ENCODE results near the gene SGCE.

SGCE gene

DNA sequence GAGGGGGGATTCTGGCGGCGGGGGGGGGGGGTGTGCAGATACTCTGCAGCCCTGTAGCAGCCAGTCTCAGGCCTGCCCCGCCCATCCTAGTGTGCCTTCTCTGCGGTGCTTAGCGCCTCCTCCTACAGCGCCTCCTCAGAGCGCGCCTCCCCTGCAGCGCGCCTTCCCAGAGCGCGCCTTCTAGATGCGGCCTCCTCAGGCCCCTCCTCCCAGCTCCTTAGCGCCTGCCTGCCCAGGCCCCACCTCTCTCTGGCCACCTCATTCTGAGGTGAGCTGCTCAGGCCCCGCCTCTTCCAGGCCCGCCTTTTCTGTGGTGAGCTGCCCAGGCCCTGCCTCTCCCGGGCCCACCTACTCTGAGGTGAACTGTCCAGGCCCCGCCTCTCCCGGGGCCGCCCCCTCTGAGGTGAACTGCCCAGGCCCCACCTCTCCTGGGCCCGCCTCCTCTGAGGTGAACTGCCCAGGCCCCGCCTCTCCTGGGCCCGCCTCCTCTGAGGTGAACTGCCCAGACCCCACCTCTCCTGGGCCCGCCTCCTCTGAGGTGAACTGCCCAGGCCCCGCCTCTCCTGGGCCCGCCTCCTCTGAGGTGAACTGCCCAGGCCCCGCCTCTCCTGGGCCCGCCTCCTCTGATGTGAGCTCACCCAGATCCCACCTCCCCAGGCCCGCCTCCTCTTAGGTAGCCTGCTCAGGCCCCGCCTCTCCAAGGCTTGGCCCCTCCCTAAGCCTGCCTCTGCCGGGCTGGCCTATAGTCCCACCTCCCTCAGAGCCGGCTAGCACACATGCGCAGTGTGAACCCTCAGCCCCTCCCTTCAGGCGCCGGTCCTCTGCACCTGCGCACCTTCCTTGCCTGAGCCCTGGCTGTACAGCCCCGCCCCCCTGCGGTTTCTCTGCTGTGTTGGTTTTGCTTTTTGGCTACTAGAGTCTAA, 2.1 kb upstream of the SGCE start:
- peak; percentile 97 for DNase-seq

- DNase-seq: peak; percentile 68
These were observed 1.2 kb upstream of the SGCE start for GRCh38 chr7:94656925-94657731.

DNA sequence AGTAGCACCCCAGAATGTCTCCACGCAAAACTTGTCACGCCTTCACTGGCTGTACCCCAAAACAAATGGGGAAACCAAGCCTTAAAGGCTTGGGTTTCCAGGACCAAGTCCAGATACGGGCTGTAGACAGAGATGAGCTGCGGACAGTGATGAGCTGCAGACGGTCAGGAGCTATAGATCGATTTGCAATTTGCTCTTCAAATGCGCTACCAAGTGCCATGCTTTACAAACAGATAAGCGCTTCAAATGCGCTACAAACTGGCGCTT, 658 bp upstream of the SGCE start:
- DNase-seq: no peak

DNA sequence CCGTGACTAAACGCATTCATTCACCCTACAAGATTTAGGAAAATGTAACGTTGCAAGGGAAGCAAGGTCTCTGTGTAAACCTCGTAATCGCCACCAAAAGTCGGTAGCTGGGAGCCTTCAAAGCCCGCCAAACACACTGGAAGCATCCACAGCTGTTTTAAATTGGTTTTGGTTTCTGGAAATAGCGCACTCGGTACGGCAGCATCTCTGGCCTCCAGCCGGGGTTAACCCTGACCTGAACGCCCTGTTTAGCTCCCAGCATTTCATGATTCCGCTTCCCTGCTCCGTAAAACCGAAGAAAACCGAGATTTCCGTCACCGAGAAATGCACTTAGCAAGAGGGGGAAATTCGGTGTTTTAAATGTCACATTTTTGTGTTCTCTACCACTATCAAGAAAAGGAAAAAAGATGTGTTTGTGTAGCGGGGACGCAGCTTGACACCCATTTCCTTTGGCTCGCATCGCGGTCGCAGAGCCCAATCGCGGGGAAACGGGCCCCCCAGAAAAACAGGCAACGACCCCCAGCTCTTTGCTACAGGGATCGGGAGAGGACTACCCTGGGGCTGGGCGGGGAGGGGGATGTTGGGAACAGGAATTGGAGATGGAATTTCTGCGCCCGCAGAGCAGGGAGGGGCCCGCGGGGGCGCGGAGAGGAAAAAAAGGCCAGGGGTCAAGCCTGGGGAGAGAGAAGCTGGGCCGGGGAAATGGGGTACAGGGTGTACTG, 646 bp downstream of the SGCE start:
- no peak for DNase-seq

GRCh38 chr7:94654783-94655125, 1.2 kb downstream of the SGCE start:
- no peak for DNase-seq

GRCh38 chr7:94650147-94651051, 5.5 kb downstream of the SGCE start:
- no peak for DNase-seq

DNA sequence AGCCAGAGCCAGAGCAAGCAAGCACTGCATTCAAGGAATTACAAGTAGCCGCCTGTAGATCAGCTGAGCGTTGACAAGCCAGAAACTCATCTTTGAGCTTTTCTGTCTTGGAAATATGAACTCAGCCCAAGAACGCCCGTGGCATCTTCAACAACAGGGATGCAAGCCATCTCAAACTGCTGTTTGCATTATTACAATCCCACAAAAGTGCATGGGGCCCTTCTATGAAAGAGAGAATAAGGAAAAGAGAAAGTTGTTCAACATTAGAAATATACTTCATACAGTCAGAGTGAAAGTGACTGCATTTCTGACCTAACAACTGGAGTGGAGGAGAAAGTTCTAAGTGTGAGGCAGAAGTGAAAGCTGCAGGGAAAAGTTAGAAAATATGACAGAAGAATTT, 6.5 kb downstream of the SGCE start:
- DNase-seq: no peak

DNA sequence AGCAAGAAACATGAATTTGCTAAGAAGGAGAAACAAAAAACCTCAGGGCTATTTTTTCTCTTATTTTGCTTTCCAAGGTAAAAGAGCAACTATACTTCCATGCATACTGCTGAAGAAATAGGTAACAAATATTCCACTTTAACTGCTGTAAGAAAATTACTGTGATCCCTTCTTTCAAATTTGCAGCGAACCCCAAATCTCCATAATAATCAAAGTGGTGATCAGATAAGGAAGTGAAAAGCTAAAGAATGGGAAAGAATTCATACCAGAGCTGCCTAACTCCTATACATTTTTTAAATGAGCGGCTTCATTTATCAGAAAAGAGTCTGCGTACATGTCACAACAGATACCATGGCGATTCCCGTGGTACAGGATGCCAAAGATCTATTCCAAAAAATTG, 7.2 kb downstream of the SGCE start:
- DNase-seq: no peak

GRCh38 chr7:94647295-94647694, 8.6 kb downstream of the SGCE start:
- DNase-seq: no peak

DNA sequence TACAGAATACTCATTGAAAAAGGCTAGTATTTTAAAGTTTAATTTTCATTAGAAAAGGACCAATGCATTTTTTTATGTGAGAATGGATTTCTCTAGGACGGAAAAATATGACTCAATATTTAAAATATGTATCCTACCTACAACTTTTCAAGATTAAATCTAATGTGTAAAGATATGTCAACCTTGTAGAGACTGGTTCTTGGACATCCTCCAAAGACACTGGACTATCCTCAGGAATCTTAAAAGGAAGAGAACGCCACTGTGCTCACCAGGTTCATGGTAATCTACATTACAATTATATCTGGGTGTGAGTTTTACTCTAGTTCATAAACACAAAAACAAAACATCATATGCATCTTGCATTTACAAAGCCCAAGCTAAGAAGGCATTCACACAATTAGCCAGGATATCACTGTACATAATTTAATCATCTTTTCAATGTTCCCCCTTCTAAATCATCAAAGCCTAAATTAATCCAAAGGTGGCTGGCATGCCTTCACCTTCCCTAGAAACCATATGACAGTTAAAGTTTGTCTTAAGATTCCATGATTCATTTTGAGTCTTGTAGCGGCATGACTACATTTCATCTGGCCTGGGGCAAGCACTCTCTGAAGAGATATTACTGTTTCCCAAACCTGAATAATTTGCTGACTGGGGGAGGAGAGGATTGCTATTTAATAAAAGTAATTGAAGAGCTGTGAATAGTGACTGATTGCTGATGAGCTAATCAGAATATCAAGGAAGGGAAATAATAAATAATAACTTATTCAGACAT, 12.0 kb downstream of the SGCE start:
- DNase-seq: no peak

DNA sequence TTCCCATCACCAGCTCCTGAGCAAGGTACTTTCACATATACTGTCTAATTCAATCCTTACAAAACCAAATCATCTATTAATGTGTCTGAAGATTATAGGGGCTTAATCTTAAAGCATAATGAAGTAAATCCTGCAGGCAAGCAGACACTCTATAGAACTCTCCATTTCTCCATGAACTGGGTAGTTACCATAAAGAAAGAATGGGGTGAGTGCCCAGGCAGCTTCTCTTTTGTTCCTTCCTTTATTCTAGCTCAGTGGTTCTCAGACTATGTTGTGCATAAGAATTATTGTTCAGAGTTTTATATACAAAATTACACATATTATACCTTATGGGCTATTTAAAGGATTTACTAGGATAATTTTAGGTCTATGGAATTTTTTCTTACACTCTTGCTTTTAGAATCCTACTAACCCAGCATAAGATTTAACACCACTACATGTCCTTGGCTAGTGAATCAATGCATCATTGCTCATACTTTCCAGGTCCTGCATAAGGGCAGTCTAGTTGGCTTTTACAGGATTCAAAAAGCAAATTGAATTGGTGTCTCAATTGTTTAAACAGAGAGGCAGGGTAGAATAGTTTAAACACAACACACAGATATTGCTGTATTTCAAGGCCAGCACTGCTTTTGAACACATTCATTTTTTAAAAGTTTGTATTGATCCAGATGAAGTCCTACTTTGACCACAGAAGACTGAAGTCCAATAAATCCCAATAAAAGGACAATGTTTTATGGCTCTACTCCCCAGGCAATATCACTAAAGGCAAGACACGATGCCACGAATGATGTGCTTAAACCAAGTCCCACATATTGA, 12.9 kb downstream of the SGCE start:
- no peak for DNase-seq

GRCh38 chr7:94639384-94639783, 16.5 kb downstream of the SGCE start:
- DNase-seq: no peak

DNA sequence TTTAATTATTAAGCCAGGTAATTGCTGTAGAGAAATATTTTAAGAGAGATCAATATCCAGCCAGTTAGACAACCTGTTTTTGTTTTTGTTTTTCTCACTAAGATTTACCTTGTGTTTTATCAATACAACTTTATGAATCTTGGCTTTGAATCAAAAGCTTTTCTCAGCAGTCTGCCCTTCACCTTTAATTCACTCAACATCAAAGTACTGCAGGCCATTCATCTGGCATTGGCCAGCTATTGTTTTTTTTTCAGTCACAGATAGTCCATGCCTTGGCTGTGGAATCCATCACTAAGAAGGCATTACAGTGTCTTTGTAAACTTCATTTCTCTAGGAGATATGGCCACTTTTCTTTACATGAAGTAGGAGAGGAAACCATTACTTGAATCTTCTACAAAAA, 20.2 kb downstream of the SGCE start:
- DNase-seq: no peak

- DNase-seq: no peak
These were observed 21.4 kb downstream of the SGCE start for GRCh38 chr7:94634502-94634901.

- DNase-seq: no peak
These were observed 22.2 kb downstream of the SGCE start for GRCh38 chr7:94633687-94634086.

- no peak for DNase-seq
These were observed 23.0 kb downstream of the SGCE start for GRCh38 chr7:94633014-94633341.

DNA sequence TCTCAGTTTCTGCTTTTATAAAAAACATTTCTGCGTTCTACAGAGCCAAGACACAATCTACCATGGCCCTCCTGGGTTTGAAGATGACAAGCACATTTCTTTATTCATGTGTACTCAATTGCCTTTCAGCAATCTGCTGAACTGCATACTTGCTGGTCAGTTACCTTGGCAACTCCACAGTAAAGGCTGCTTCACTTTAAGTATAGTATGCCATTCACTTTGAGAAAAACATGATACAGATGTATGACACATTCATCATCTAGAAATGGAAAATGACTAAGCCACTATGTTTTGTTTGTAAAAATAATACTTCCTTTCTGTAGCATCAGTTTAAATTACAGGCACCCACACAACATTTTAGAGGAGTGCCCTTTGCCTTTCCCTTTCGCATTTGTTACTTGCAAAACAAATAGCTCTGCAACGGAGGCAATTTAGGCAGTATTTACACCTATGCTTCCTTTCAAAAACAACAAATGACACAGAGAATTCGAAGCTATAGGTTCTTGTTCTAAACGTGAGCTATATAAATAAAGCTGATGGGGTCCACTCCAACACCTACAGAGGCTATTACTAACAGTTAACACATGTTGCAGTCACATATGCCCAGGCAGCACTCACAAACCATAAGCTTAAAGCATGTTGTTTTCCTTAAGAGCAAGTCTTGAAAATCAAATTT, 23.5 kb downstream of the SGCE start:
- DNase-seq: no peak

DNA sequence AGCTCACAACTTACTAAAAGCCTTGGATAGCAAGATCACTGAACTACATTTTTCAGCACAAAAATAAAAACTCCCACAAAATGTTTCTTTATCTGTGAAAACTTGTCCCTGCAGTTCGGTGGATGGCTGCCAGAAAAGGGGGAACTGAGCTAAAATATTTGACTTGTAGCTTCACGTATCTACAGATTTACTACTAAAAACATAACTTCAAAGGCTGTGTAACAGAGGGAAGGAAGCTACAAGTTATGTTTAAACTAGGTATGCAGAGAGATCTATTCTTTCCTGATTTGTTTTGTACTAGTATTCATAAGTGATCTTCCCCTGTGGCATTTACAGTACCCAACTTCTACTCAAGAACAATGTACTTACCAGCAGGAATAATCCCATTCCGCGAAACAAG, 25.1 kb downstream of the SGCE start:
- DNase-seq: no peak

DNA sequence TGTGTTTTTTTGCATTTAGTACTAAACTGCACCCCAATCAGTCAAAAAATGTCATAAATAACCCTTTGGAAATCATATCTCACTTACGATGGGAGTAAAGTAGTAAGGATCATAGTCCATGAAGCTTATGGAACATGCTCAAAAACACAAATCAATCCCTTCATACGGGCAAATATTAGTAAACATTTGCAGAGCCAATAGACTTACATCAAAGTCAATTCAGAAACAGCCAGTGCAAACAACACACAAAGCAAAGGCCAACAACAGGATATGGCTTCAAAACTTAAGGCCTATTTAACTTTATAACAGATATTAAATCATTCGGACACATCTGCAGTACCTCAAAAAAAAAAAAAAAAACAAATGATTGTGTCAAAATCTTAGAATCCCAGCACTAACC, 32.1 kb downstream of the SGCE start:
- no peak for DNase-seq

- no peak for DNase-seq
These were observed 34.8 kb downstream of the SGCE start for GRCh38 chr7:94621120-94621519.

- DNase-seq: peak; percentile 65
These were observed 35.2 kb downstream of the SGCE start for GRCh38 chr7:94620703-94621118.
